ENCODE data around the gene ATP5MG.
A peak's percentile ranks its signal among the peaks of the same experiment; 100 is the strongest.

The ATP5MG gene

DNA sequence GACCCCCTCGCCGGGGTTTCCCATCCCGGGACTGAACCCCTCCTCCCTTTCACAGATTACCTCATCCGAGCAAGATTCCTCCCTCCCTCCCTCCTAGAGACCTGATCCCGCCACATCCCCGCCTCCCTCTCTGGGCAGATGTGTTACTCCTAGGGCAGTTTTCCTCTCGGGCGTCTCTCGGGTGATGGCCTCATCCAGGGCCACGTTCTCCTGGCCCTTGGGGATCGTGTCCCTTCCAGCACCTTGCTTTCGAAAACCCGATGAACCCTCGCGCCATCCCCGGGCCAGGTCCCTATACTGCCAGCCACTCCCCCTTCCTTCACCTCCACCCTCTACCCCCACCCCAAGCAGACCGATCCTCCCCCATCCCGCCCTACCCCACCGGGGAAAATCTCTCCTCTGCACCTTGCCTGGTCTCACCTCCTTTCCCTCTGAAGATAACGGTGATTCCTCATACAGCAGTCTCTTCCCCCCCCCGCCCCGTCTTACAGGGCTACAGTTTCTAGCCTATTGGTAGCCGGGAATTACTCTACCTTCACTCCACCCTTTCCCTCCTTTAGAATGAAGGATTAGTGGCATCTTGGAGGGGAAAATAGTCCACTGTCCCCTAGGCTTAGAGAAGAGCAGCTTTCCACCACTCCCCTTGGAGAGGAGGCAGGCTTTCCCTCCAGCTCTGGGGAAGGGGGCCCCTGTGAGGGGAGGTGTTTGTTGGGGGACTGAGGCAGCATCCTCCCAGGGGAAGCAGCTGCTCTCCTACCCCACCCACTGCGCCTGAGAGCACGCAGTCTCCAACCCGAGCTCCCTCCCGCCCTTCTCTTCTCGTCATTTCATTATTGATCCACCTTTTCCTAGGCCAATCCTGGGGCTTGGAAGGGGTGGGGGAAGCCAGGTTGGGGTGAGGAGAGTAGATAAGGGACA lies 36.1 kb downstream of the ATP5MG start:
- peak; percentile 30 to 49 for DNase-seq (ENCODE audit: low read depth in 1 of 2, low spot score in 1 of 2)

DNA sequence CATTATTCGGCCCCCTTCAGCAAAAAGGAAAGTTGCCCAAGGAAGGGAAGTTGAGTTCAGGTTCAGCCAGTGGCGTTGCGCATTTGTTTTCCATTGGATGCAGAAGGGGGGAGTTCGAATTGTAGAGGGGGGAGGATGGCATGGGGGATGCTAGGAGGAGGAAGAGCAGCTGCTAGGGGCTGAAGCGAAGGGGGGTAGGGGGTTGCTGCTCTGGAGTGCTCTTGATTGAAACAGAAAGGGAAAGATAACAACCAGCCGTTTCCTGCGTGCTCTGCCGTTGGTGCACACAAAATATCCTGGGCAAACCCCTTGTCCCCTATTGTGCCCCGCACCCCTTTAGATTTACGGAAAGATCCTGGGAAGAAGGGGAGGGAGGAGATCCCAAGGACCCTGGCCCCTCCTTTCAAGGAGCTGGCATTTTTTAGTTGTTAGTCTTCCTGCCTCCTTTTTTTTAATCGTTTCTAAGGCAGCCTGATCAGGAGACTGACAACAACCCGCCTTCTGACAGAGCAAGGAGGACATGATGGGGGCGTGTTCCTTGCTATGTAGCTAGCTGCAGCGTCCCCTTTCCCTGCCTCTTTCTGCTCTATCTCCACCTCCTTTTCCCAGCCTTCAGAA lies 37.0 kb downstream of the ATP5MG start:
- in situ Hi-C loops (cut with HindIII; ENCODE audit: low pct_unique_long_range_greater_than_20kb, low sequenced_read_pairs): no loop called here
- peak; percentile 55 to 61 for DNase-seq (ENCODE audit: low read depth in 1 of 2, low spot score in 1 of 2)
- no peak for TF ChIP-seq JUND (IDR thresholded peaks at IDR 0.05; ENCODE audit: low read depth)

More for the DNA sequence above, 36.1 kb downstream of the ATP5MG start:
- TF ChIP-seq JUND (IDR thresholded peaks at IDR 0.05; ENCODE audit: low read depth): no peak
- in situ Hi-C loops (cut with HindIII; ENCODE audit: low pct_unique_long_range_greater_than_20kb, low sequenced_read_pairs): no loop called here

DNA sequence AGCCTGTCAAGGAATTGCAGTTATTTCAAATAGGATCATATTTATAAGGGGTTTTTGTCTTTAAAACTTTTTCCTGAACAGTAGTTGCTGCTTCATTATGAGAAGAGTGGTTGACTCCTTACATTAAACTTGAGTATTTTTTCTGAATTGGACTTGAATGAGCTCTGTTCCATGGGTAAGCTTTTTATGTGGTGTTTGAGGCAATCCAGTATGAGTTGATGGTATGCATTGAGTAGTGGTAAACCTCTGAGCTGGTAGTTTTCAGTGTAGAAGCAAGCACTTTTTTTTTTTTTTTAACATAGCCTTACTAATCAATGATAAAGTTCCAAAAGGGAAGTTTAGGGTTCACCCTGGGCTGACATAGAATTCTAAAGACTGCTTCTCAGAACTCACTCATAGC lies 38.2 kb downstream of the ATP5MG start:
- no peak for DNase-seq (ENCODE audit: low read depth in 1 of 2, low spot score in 1 of 2)
- in situ Hi-C loops (cut with HindIII; ENCODE audit: low pct_unique_long_range_greater_than_20kb, low sequenced_read_pairs): no loop called here
- TF ChIP-seq JUND (IDR thresholded peaks at IDR 0.05; ENCODE audit: low read depth): no peak

DNA sequence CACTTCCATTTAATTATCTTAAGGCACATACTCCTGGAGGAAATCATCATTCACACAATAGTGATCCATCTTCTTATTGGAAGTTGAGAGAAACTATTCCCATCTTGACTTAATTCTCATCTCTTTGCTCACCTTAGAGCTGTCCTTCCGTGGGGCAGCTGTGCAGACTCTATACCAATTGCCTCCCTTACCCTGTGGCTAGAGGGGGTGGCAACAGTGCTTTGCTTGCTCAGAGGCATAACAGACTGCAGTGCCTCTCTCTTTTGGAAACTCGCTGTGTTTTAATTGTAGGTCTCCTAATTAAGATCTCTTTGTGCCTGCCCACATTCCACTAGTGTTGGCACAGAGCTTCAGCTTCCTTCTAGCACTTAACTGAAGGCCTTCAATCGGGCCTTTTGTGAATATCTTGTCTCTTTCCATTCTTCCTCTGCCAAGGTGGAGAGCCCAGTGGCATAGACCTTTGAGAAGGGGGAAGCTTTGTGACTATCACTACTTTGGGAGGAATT lies 40.4 kb downstream of the ATP5MG start:
- TF ChIP-seq JUND (IDR thresholded peaks at IDR 0.05; ENCODE audit: low read depth): no peak
- in situ Hi-C loops (cut with HindIII; ENCODE audit: low pct_unique_long_range_greater_than_20kb, low sequenced_read_pairs): no loop called here
- DNase-seq (ENCODE audit: low read depth in 1 of 2, low spot score in 1 of 2): peak in 1 of 2 experiments; percentile 10

DNA sequence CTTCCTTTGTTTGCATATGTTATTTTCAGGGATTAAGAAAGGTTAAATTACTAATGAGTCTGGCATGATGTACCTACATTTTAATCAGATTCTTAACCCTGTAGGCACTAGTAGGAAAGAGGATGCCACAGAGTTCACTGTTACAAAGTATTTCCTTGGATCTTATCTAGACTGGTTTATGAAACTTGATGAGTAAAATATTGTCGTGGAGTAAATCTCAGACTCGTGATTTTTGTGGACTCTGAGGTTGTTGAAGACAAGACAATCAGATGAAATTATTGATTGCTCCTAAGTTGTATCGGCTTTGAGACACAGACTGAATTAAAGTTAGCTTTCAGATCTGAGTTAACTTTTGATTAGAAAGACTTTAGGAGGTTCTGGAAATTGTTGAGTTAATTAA lies 40.9 kb downstream of the ATP5MG start:
- no peak for TF ChIP-seq JUND (IDR thresholded peaks at IDR 0.05; ENCODE audit: low read depth)
- no peak for DNase-seq (ENCODE audit: low read depth in 1 of 2, low spot score in 1 of 2)
- in situ Hi-C loops (cut with HindIII; ENCODE audit: low pct_unique_long_range_greater_than_20kb, low sequenced_read_pairs): no loop called here

DNA sequence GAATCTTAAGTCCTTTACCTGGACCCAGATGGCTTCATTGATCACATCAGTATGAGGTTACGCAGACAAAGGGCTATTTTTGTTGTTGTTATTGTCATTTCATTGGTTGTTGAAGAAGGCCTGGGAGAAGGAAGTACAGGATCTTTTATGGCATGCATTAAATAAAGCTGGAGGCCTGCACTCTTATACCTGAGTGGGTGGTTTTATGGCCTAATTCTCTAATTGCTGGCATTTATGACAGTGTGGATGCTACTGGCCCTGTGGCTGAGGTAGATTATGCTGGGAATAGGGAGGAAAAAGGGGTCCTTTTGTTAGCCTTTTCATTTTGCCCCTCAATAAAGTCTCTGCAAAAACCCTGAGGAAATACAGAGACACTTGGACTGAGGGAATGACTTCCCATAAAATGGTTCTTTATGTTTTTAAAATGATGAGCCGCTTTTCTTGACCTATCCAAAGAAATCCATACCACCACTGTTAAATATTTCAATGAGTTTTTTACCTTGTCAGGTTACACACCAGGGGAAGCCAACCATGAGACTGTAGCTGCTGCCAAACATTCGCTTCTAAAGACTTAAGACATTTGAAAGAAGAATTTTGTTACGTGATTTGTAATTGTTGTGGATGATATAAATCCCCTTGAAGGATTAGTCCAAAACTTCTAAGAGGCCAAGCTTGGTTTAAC lies 41.6 kb downstream of the ATP5MG start:
- DNase-seq (ENCODE audit: low read depth in 1 of 2, low spot score in 1 of 2): no peak
- in situ Hi-C loops (cut with HindIII; ENCODE audit: low pct_unique_long_range_greater_than_20kb, low sequenced_read_pairs): no loop called here
- TF ChIP-seq JUND (IDR thresholded peaks at IDR 0.05; ENCODE audit: low read depth): no peak

DNA sequence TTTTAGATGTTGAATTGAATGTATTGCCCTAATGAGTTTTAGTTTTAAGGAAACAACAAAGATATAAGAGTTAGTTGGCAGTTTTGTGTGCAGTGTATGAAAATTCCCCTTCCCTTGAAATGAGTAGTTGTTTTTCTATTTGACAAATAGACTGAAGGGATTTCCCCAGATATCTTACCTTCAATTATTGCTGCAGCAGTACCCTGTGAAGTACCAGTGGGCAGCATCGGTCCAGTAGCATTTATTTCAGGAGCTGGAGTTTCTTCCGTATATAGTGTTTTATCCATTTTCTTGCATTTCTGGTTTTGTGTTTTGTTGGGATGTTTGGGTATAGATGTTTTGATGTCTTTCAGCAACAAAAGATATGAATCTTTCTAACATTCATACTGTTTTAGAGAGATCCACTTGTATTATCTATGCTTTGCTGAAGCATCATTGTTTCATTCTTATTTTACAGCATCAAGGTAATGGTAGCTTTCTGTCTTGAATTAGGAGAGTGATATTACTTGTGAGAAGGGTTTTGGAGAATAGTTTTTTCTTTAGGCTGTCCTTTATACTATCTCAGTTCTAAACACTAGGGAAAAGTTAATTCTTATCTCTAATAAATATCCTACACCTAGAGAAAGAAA lies 42.3 kb downstream of the ATP5MG start:
- TF ChIP-seq JUND (IDR thresholded peaks at IDR 0.05; ENCODE audit: low read depth): no peak
- no peak for DNase-seq (ENCODE audit: low read depth in 1 of 2, low spot score in 1 of 2)
- in situ Hi-C loops (cut with HindIII; ENCODE audit: low pct_unique_long_range_greater_than_20kb, low sequenced_read_pairs): no loop called here

DNA sequence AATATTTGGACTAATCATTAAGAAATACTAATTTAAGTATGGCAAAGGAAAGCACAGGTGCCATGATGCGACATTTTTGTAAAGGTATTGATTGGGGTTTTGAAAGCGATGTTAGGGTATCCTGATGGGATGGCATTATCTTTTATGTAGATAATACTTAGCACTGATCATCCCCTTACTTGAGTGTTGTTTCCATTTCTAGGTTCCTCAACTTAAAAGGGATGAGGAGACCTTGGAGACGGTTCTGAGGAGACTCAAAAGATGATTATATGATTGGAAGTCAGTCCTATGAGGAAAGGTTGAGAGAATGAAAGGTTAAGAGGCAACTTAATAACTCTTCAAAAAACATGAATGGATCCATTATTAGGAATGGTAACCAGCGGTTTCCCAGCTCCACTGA lies 46.0 kb downstream of the ATP5MG start:
- DNase-seq (ENCODE audit: low read depth in 1 of 2, low spot score in 1 of 2): no peak
- in situ Hi-C loops (cut with HindIII; ENCODE audit: low pct_unique_long_range_greater_than_20kb, low sequenced_read_pairs): no loop called here
- no peak for TF ChIP-seq JUND (IDR thresholded peaks at IDR 0.05; ENCODE audit: low read depth)

DNA sequence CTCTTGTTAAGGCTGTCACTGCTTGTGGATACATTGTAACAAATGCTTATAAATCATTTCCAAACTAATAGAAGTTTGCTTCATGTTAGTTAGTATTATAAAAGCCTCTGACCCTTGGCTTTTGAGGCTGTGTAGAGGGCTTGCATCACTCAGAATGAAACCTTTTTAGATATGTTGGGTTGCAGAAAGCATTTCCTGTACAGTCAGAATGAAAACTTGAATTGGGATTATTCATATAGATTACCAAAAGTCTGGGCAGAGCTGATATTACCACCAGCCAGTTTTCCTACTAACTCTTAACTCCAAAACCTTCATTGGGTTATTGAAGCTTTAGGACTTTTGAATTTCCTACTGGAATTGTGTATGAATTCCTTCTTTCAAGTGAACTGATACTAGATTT lies 46.9 kb downstream of the ATP5MG start:
- no peak for DNase-seq (ENCODE audit: low read depth in 1 of 2, low spot score in 1 of 2)
- TF ChIP-seq JUND (IDR thresholded peaks at IDR 0.05; ENCODE audit: low read depth): no peak
- in situ Hi-C loops (cut with HindIII; ENCODE audit: low pct_unique_long_range_greater_than_20kb, low sequenced_read_pairs): no loop called here

DNA sequence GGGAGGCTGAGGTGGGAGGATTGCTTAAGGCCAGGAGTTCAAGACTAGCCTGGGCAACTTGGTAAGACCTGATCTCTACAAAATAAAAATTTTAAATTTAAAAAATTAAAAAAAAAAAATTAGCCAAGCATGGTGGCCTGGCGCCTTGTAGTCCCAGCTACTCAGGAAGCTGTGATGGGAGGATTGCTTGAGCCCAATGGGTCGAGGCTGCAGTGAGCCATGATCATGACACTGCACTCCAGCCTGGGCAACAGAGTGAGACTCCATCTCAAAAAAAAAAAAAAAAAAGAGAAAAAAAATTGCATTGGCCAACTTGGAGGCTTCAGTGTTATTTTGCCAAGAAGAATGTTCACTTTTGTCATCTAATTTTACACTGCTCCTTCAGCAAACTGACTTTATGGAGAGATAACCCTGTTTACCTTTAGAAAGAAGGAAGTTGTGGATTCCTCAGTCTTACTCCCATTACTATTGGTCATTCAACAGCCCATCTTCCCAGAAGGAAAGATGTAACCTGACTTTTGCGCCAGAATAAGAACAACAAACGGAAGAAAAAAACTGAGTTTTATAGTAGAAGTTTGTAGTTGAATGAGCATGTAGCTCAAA lies 48.0 kb downstream of the ATP5MG start:
- in situ Hi-C loops (cut with HindIII; ENCODE audit: low pct_unique_long_range_greater_than_20kb, low sequenced_read_pairs): no loop called here
- DNase-seq (ENCODE audit: low read depth in 1 of 2, low spot score in 1 of 2): no peak
- no peak for TF ChIP-seq JUND (IDR thresholded peaks at IDR 0.05; ENCODE audit: low read depth)

DNA sequence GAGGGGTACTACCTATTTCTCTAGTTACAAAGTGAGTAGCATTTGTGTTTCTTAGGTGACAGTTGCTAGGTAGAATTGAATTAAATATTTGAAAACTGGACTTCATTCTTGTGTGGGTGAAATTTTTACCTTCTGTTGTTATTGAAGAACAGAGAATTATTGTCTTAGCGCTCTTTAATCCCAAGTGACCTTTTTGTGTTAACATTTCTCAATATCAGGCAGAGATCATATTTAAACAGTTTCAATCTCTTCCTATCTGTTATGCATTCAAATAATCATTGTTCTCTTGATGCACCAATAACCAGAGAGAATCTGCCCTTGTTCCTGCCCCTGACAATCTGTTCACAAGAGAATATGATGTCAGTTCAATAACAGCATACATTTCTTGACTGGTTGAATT lies 49.0 kb downstream of the ATP5MG start:
- in situ Hi-C loops (cut with HindIII; ENCODE audit: low pct_unique_long_range_greater_than_20kb, low sequenced_read_pairs): no loop called here
- no peak for DNase-seq (ENCODE audit: low read depth in 1 of 2, low spot score in 1 of 2)
- TF ChIP-seq JUND (IDR thresholded peaks at IDR 0.05; ENCODE audit: low read depth): no peak

Measured in T47D (cell line).